Epithelial cell of prostate (primary cell): ENCODE measurements around the gene LUZP4.
"Not testable (repeated sequence)": the region's sequence is repeated elsewhere in the genome, so short reads cannot be mapped to it uniquely, and the experiment has no call there.

ENCODE experiments used
- DNase-seq: peaks from one replicate; pipeline ENCODE4 v3.0.0-alpha.2; 2011; ENCODE audit warnings: low read depth, low spot score
- H3K27ac ChIP-seq: fragments of 450-650 bp; 2 replicates; pipeline ENCODE4 v1.5.1; 2017; ENCODE audit warnings: mild to moderate bottlenecking

Gene LUZP4, protein sequence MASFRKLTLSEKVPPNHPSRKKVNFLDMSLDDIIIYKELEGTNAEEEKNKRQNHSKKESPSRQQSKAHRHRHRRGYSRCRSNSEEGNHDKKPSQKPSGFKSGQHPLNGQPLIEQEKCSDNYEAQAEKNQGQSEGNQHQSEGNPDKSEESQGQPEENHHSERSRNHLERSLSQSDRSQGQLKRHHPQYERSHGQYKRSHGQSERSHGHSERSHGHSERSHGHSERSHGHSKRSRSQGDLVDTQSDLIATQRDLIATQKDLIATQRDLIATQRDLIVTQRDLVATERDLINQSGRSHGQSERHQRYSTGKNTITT

DNA sequence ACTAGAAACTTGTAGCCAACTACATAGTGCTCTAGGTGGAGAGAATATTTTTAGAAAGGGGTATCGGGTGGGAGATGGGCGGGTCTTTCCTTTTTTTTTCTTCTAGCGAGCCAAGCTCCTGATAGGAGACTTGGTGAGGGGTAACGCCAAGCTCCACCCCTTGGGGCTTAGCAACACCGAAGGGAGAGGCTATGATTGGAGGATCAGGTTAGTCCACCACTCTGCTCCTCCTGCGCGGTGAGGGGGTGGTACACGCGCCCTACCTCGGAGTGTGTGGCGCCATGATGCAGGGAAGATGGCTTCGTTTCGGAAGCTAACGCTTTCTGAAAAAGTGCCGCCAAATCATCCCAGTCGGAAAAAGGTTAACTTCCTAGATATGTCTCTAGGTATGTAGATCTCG lies at the start of gene LUZP4:
Gene LUZP4, plus strand, starts transcription at position 251 of the 400 bp plus-strand sequence. Its CDS starts 45 bp downstream, at position 296.
- DNase-seq: no peak
- no peak within 1 kb of the TSS for H3K27ac ChIP-seq

DNA sequence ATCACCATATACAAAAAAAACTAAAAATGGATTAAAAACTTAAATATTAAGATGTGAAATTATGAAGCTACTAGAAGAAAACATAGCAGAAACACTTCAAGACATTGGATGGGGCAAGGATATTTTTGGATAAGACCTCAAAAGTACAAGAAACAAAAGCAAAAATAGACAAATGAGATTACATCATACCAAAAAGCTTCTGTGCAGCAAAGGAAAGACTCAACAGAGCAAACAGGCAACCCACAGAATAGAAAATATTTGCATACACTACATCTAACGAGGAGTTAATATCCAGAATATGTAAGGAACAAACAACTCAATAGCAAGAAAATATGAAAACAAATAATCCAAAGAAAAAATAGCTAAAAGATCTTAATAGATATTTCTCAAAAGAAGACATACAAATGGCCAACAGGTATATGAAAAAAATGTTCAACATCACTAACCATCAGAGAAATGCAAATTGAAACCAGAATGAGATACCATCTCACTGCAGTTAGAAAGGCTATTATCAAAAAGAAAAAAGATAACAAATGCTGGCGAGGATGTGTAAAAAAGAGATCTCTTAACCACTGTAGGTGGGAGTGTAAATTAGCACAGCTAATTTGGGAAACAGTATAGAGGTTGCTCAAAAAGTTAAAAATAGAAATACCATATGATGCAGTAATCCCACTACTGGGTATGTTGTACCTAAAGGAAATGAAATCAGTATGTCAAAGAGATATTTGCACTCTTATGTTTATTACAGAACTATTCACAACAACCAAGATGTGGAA lies 37.9 kb upstream of the LUZP4 start:
- no peak for DNase-seq
- H3K27ac ChIP-seq: no peak overlapping the region

DNA sequence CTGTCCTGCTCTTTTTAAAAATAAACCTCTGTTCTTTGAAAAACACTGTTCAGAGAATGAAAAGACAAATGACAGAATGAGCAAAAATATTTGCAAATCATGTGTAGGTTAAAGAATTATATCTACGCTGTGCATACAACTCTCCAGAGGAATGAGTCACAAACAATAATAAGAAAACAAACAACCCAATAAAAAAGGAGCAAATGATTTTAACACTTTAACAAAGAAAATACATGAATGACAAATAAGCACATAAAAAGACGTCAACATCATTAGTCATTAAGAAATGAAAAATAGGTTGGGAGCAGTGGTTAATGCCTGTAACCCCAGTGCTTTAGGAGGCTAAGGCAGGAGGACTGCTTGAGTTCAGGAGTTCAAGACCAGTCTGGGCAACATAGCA lies 34.5 kb upstream of the LUZP4 start:
- no peak for DNase-seq
- H3K27ac ChIP-seq: no peak overlapping the region

DNA sequence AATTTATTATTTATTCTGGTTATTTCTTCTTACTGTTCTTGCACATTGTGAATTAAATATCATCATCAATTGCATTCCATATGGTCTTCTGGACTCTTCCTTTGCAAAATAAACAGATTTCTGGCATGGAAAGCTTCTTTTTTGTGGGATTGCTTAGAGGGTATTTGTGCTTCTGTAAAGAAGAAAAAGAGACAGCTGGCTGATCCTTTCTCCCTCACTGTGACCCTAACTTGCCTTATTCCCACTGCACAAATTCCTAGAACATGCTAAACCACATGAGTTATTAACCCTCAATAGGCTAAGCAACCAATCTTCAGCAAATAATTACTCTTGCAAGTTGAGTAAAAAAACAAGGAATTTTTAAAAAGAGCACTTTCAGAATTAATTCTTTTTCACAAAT lies 31.8 kb upstream of the LUZP4 start:
- no peak for DNase-seq
- H3K27ac ChIP-seq: no peak overlapping the region

DNA sequence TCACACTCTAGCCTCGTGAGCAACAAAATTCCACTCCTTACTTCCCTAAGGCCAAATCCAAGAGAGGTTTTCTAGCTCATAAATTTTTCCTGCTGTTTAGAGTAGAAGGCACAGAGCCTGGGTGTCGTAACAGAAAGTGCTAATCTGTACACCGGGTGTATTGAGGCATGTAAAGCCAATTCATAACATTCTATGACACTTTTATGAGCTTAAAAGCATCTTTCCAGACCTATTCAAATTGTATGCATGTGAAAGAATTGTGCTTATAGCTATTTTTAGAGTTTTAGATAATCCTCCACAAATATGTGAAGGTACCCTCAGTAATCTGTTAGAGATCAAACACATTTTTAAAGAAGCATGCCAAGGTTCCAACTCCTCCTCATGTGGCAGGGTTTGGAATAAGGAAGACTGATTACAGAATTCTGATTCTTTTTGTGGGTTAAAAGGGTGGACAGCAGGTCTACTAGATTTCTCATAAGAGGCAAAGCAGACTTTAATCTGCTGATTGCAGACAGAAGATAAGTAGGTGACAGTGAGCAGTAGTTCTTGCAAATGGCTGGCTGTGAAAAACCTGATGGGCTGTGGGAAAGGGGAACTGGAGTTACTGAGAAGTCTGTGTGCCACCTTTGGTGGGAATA lies 30.2 kb upstream of the LUZP4 start:
- no peak for DNase-seq
- H3K27ac ChIP-seq: no peak overlapping the region

- H3K27ac ChIP-seq: no peak overlapping the region
- DNase-seq: peak; percentile 1
Measured at GRCh38 chrX:115260330-115260729, 29.2 kb upstream of the LUZP4 start.

- no peak for DNase-seq
- no peak overlapping the region for H3K27ac ChIP-seq
Measured at GRCh38 chrX:115261148-115261547, 28.4 kb upstream of the LUZP4 start.

DNA sequence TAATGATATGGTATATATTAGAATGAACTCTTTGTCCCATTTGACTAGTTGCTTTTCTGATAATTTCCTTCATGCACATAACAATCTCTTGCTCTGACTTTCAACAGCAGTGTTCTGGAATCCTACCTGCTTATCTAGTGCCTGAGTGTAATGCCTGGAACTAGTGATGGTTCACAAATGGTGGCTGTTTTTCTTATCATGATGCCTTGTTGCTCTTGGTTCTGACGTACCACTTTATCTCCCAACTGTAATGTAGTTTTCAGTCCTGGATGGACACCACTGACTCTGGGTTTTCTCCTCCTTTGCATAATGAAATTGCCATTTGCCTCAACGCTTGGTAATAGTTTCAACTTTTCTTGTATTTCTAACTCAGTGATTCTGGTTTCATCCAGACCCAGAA lies 25.5 kb upstream of the LUZP4 start:
- DNase-seq: no peak
- H3K27ac ChIP-seq: no peak overlapping the region

- no peak for DNase-seq
- H3K27ac ChIP-seq: no peak overlapping the region
Measured at GRCh38 chrX:115266300-115266699, 23.2 kb upstream of the LUZP4 start.

DNA sequence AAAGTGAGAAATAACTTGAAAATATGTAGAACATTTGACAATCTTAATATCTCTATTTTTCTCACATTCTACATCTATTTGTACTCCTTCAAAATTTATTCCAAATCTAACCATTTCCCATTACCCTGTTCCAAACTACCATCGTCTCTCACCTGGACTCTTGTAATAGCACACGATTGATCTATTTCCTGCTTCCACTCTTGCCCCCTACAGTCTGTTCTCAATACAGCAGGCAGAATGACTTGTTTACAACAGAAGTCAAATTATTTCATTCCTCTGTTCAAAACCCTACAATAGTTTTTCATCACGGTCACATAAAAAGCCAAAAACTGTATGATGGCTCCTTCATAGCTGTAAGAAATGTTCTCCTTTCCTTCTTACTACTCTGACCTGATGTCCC lies 21.1 kb upstream of the LUZP4 start:
- no peak overlapping the region for H3K27ac ChIP-seq
- DNase-seq: no peak

GRCh38 chrX:115269051-115269683 lies 20.3 kb upstream of the LUZP4 start:
- DNase-seq: no peak
- H3K27ac ChIP-seq: no peak overlapping the region

DNA sequence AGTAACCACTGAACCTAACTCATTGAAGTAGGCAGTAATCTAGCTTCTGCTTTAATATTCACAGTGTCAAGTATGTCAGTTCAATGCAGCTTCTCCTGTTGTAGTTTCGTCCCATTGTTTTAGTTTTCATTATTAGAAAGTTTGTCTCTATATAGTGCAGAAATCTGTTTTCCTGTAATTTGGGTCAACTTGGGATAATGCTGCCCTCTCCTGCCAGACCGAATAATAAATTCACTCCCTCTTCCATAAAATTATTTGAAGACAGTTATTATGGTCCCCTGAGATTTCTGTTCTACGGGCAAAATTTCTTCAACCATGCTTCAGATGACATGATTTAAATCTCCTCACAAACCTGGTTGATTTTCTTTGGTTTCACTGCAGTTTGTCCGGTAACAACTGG lies 4.6 kb upstream of the LUZP4 start:
- no peak overlapping the region for H3K27ac ChIP-seq
- DNase-seq: no peak

- no peak overlapping the region for H3K27ac ChIP-seq
- no peak for DNase-seq
Measured at GRCh38 chrX:115297189-115297588, 7.7 kb downstream of the LUZP4 start.

DNA sequence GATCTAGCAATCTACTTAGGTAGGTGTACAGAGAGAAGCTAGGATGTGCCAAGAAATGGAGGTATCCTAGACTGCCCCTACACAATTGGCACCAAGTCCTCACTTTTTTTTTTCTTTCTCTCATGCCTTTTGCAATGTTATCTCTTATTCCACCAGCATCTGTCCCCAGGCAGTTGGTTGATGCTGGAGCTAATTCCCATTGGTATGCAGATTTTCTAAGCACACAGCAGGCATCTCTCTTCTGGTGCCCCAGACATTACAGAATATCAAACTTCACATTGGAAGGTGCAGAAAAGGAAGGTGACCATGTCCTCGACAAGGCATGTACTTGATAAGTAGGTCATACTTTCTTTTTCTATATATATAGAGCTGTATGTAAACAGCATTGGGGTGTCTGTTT lies 21.6 kb downstream of the LUZP4 start:
- DNase-seq: no peak

GRCh38 chrX:115311601-115312001 lies 22.1 kb downstream of the LUZP4 start:
- H3K27ac ChIP-seq: no peak overlapping the region
- DNase-seq: no peak

More for the DNA sequence above, 21.6 kb downstream of the LUZP4 start:
- H3K27ac ChIP-seq: no peak overlapping the region

DNA sequence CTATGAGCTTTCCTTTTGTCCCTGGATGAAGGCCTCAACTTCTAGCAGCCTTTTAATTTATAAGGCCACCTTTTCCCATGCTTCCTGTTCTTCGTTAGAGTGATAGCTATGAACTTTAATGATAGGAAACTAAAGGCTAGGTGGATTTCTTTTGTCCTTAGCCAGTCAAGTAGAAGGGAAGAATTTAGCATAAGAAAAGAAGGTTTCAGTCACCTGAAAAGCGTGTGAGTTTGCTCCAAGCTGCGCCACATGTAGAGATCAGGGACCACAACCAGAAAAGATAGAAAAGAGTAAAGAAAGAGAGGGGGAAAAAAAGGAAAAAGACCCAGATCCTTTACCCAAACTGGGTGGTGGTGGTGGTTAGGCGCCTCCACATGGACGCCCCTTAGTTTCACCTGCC lies 28.6 kb downstream of the LUZP4 start:
- H3K27ac ChIP-seq: no peak overlapping the region
- no peak for DNase-seq

DNA sequence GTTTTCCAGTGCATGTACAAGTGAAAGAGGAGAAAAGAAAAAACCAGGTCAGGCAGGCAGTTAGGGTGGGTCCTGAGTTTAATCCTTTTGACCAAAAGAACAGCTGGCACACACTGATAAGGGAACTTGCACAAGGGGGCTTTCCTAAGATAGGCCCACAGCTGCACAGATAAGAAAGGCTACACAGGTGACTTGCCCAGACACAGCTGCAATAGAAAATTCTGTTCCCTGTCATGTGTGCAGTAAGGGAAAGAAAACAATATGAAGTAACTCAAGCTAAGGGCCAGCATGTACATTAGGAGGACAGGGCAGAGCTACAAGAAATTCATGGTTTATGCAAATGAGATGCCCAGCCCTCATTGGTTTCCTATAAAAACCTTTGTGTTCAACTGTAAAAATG lies 32.9 kb downstream of the LUZP4 start:
- H3K27ac ChIP-seq: no peak overlapping the region
- no peak for DNase-seq

DNA sequence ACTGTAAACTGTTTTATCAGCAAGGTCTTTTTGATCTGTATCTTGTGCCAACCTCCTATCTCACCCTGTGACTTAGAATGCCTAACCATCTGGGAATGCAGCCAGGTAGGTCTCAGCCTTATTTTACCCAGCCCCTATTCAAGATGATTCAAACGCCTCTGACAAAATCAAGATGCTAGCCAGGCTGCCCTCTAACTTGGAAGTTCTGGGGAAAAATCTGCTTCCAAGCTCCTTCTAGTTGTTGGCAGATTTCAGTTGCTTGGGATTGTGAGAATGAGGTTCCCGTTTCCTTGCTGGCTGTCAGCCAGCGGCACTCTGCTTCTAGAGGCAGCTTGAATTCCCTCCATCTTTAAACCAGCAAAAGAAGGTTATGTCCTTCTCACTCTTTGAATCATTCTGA lies 34.7 kb downstream of the LUZP4 start:
- no peak for DNase-seq
- H3K27ac ChIP-seq: no peak overlapping the region

DNA sequence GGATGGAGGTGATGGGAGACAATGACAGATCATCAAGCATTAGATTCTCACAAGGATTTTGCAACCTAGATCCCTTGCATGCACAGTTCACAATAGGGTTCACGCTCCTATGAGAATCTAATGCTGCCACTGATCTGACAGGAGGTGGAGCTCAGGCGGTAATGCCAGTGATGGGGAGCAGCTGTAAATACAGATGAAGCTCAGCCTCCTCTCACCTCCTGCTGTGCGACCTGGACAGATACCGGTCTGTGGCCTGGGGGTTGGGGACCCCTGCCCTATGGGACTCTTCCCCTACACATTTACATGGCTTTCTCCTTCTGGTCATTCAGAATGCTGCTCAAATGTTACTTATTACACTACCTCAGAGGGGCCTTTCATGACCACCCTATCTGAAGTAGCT lies 39.8 kb downstream of the LUZP4 start:
- not testable (repeated sequence) for H3K27ac ChIP-seq, DNase-seq

GRCh38 chrX:115330498-115331168 lies 41.1 kb downstream of the LUZP4 start:
- no peak for DNase-seq
- no peak overlapping the region for H3K27ac ChIP-seq
